GM18858 (cell line): ENCODE measurements around the gene SNTG2.
"Not testable (repeated sequence)": the region's sequence is repeated elsewhere in the genome, so short reads cannot be mapped to it uniquely, and the experiment has no call there.

Experiments
- ATAC-seq: cut with Tn5 transposase; IDR thresholded peaks from one replicate; pipeline ENCODE4 v1.9.1; 2021; ENCODE audit not compliant: unreplicated experiment

SNTG2 gene

GRCh38 chr2:1360557-1361250 is 410.1 kb downstream of the SNTG2 start:
- ATAC-seq = no peak

- no peak for ATAC-seq
Measured at GRCh38 chr2:1363367-1363766, 412.7 kb downstream of the SNTG2 start.

- no peak for ATAC-seq
Measured at GRCh38 chr2:1366546-1367134, 416.0 kb downstream of the SNTG2 start.

GRCh38 chr2:1367601-1368000 is 417.0 kb downstream of the SNTG2 start:
- no peak for ATAC-seq

- no peak for ATAC-seq
Measured at GRCh38 chr2:1369905-1370304, 419.3 kb downstream of the SNTG2 start.

- ATAC-seq = no peak
Measured at GRCh38 chr2:1370461-1370860, 419.8 kb downstream of the SNTG2 start.

GRCh38 chr2:1371082-1371481 is 420.4 kb downstream of the SNTG2 start:
- ATAC-seq = no peak

- ATAC-seq = no peak
Measured at GRCh38 chr2:1373830-1374229, 423.2 kb downstream of the SNTG2 start.

GRCh38 chr2:1374287-1374686 is 423.6 kb downstream of the SNTG2 start:
- ATAC-seq = no peak

GRCh38 chr2:1375794-1376193 is 425.1 kb downstream of the SNTG2 start:
- no peak for ATAC-seq

GRCh38 chr2:1377473-1377872 is 426.8 kb downstream of the SNTG2 start:
- no peak for ATAC-seq

- no peak for ATAC-seq
Measured at GRCh38 chr2:1378456-1379150, 428.0 kb downstream of the SNTG2 start.

- no peak for ATAC-seq
Measured at GRCh38 chr2:1381644-1382043, 431.0 kb downstream of the SNTG2 start.

GRCh38 chr2:1387954-1388725 is 437.5 kb downstream of the SNTG2 start:
- not testable (repeated sequence) for ATAC-seq

- ATAC-seq = not testable (repeated sequence)
Measured at GRCh38 chr2:1390118-1390517, 439.5 kb downstream of the SNTG2 start.

- ATAC-seq = no peak
Measured at GRCh38 chr2:1393321-1393720, 442.7 kb downstream of the SNTG2 start.

- ATAC-seq = no peak
Measured at GRCh38 chr2:1394709-1395408, 444.2 kb downstream of the SNTG2 start.

GRCh38 chr2:1397350-1397749 is 446.7 kb downstream of the SNTG2 start:
- ATAC-seq = no peak

- ATAC-seq = no peak
Measured at GRCh38 chr2:1398191-1398590, 447.5 kb downstream of the SNTG2 start.

GRCh38 chr2:1400943-1401735 is 450.5 kb downstream of the SNTG2 start:
- no peak for ATAC-seq
